ENCODE measurements around the gene ARHGEF38.
"Not testable (repeated sequence)": the region's sequence is repeated elsewhere in the genome, so short reads cannot be mapped to it uniquely, and the experiment has no call there.

Gene ARHGEF38

DNA sequence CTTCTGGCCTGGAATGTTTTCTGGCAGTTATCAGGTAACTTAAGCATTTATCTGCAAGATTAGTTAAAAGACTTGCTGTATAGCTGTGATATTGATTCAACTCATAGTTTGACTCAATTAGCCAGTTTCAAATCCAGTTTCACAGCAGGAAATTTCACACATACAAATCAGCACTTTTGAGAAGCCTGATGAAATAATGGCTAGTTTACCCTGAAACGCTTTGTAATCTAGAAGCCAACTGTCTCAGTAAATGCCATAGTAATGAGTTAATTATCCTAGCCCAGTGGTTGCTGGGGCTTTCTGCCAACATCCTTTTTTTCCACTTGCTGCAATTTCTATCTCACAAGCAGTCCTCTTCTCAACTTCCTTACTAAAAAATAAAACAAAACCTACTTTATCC, 53.1 kb downstream of the ARHGEF38 start:
- Histone ChIP-seq H3K9me3 (ENCODE audit: control insufficient read depth, insufficient read depth, low read length) (no peaks in the 10 kb centered on the region), H3K36me3 (ENCODE audit: control insufficient read depth, insufficient read depth, low read length) (no peaks in the 10 kb centered on the region), H3K4me1 (ENCODE audit: control insufficient read depth, insufficient read depth, low read length) (no peaks in the 10 kb centered on the region), H3K4me3 (ENCODE audit: low read length) (no peak overlapping the region), H3K27me3 (ENCODE audit: control insufficient read depth, insufficient read depth, low read length) (no peaks in the 10 kb centered on the region), H3K27ac (ENCODE audit: low read length) (no peak overlapping the region)
- DNase-seq (ENCODE audit: low read depth, low spot score) = no peak
- no CpG with 5 or more reads among the region's 1 CpG for WGBS (ENCODE audit: insufficient coverage, insufficient read length)

GRCh38 chr4:105607876-105608275, 55.5 kb downstream of the ARHGEF38 start:
- H3K36me3 ChIP-seq (ENCODE audit: control insufficient read depth, insufficient read depth, low read length) = no peaks in the 10 kb centered on the region
- no peaks in the 10 kb centered on the region for H3K27me3 ChIP-seq (ENCODE audit: control insufficient read depth, insufficient read depth, low read length)
- H3K27ac ChIP-seq (ENCODE audit: low read length) = no peak overlapping the region
- no peak for DNase-seq (ENCODE audit: low read depth, low spot score)
- H3K9me3 ChIP-seq (ENCODE audit: control insufficient read depth, insufficient read depth, low read length) = no peaks in the 10 kb centered on the region
- H3K4me1 ChIP-seq (ENCODE audit: control insufficient read depth, insufficient read depth, low read length) = no peaks in the 10 kb centered on the region
- no peak overlapping the region for H3K4me3 ChIP-seq (ENCODE audit: low read length)
- no CpG with 5 or more reads among the region's 2 CpGs for WGBS (ENCODE audit: insufficient coverage, insufficient read length)

DNA sequence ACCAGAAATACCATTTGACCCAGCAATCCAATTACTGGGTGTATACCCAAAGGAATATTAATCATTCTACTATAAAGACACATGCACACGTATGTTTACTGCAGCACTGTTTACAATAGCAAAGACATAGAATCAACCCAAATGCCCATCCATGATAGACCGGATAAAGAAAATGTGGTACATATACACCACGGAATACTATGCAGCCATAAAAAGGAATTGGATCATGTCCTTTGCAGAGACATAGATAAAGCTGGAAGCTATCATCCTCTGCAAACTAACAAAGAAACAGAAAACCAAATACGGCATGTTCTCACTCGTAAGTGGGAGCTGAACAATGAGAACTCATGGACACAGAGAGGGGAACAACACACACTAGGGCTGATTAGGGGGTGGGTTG, 57.4 kb downstream of the ARHGEF38 start:
- H3K36me3 ChIP-seq (ENCODE audit: control insufficient read depth, insufficient read depth, low read length) = not testable (repeated sequence)

DNA sequence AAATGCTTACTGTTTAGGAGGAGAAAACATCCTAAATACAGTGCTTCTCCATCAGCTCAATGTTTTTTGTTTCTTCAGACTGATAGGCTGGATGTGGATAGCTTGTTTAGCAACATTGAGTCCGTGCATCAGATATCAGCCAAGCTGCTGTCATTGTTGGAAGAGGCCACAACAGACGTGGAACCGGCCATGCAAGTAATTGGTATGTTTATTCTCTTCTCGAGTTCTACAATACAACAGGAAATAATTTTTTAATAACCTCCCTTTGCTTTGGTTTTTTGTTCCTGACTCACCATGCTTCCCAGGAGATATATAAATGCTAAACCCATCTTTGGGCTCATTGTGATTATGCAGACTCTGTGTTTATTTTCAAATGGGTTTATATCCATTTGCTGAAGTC, 60.9 kb downstream of the ARHGEF38 start:
- Histone ChIP-seq H3K36me3 (ENCODE audit: control insufficient read depth, insufficient read depth, low read length) (no peaks in the 10 kb centered on the region), H3K27me3 (ENCODE audit: control insufficient read depth, insufficient read depth, low read length) (no peaks in the 10 kb centered on the region), H3K4me3 (ENCODE audit: low read length) (no peak overlapping the region), H3K9me3 (ENCODE audit: control insufficient read depth, insufficient read depth, low read length) (no peaks in the 10 kb centered on the region), H3K27ac (ENCODE audit: low read length) (no peak overlapping the region), H3K4me1 (ENCODE audit: control insufficient read depth, insufficient read depth, low read length) (no peaks in the 10 kb centered on the region; the same call in 1 of the 2 replicates)
- DNase-seq (ENCODE audit: low read depth, low spot score) = no peak
- no CpG with 5 or more reads among the region's 4 CpGs for WGBS (ENCODE audit: insufficient coverage, insufficient read length)

More for the DNA sequence above, 57.4 kb downstream of the ARHGEF38 start:
- not testable (repeated sequence) for H3K27ac ChIP-seq (ENCODE audit: low read length); H3K27me3 ChIP-seq (ENCODE audit: control insufficient read depth, insufficient read depth, low read length); H3K9me3 ChIP-seq (ENCODE audit: control insufficient read depth, insufficient read depth, low read length); H3K4me1 ChIP-seq (ENCODE audit: control insufficient read depth, insufficient read depth, low read length); DNase-seq (ENCODE audit: low read depth, low spot score); H3K4me3 ChIP-seq (ENCODE audit: low read length)
- WGBS (ENCODE audit: insufficient coverage, insufficient read length) = no CpG with 5 or more reads among the region's 5 CpGs

GRCh38 chr4:105619188-105619931, 66.9 kb downstream of the ARHGEF38 start:
- Histone ChIP-seq H3K4me1 (ENCODE audit: control insufficient read depth, insufficient read depth, low read length) (no peaks in the 10 kb centered on the region; the same call in 1 of the 2 replicates), H3K27me3 (ENCODE audit: control insufficient read depth, insufficient read depth, low read length) (no peaks in the 10 kb centered on the region), H3K27ac (ENCODE audit: low read length) (no peak overlapping the region), H3K36me3 (ENCODE audit: control insufficient read depth, insufficient read depth, low read length) (no peaks in the 10 kb centered on the region), H3K4me3 (ENCODE audit: low read length) (no peak overlapping the region), H3K9me3 (ENCODE audit: control insufficient read depth, insufficient read depth, low read length) (no peaks in the 10 kb centered on the region)
- WGBS (ENCODE audit: insufficient coverage, insufficient read length) = no CpG with 5 or more reads among the region's 5 CpGs
- no peak for DNase-seq (ENCODE audit: low read depth, low spot score)

- no CpG with 5 or more reads among the region's 1 CpG for WGBS (ENCODE audit: insufficient coverage, insufficient read length)
- no peak overlapping the region for H3K27ac ChIP-seq (ENCODE audit: low read length)
- H3K9me3 ChIP-seq (ENCODE audit: control insufficient read depth, insufficient read depth, low read length) = no peaks in the 10 kb centered on the region
- no peaks in the 10 kb centered on the region for H3K36me3 ChIP-seq (ENCODE audit: control insufficient read depth, insufficient read depth, low read length)
- H3K27me3 ChIP-seq (ENCODE audit: control insufficient read depth, insufficient read depth, low read length) = no peaks in the 10 kb centered on the region
- H3K4me3 ChIP-seq (ENCODE audit: low read length) = no peak overlapping the region
- no peak for DNase-seq (ENCODE audit: low read depth, low spot score)
- H3K4me1 ChIP-seq (ENCODE audit: control insufficient read depth, insufficient read depth, low read length) = no peaks in the 10 kb centered on the region; the same call in 1 of the 2 replicates
Observed at GRCh38 chr4:105620640-105621323, 68.4 kb downstream of the ARHGEF38 start.

DNA sequence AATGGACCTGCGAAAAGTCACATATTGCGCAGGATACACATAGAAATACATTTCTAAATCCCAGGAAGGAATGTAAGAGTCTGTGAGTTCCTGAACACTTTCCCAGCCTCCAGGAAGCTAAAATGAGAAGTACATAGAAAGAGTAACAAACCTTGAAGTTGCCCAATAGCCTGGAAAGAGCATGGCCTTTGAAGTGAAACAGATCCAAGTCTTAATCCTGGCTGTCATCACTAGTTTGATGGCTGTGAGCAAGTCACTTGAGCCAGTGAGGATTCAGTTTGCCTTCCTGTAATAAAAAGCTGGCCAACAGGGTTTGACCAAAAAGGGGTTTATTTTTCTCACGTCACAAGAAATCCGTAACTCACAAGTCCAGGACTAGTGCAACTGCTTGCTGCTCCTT, 69.8 kb downstream of the ARHGEF38 start:
- no CpG with 5 or more reads among the region's 4 CpGs for WGBS (ENCODE audit: insufficient coverage, insufficient read length)
- Histone ChIP-seq H3K36me3 (ENCODE audit: control insufficient read depth, insufficient read depth, low read length) (no peaks in the 10 kb centered on the region), H3K27me3 (ENCODE audit: control insufficient read depth, insufficient read depth, low read length) (no peaks in the 10 kb centered on the region), H3K4me1 (ENCODE audit: control insufficient read depth, insufficient read depth, low read length) (no peaks in the 10 kb centered on the region), H3K27ac (ENCODE audit: low read length) (no peak overlapping the region), H3K9me3 (ENCODE audit: control insufficient read depth, insufficient read depth, low read length) (no peaks in the 10 kb centered on the region), H3K4me3 (ENCODE audit: low read length) (no peak overlapping the region)
- DNase-seq (ENCODE audit: low read depth, low spot score) = no peak

GRCh38 chr4:105623099-105623498, 70.7 kb downstream of the ARHGEF38 start:
- no CpG with 5 or more reads among the region's 4 CpGs for WGBS (ENCODE audit: insufficient coverage, insufficient read length)
- Histone ChIP-seq H3K36me3 (ENCODE audit: control insufficient read depth, insufficient read depth, low read length) (no peaks in the 10 kb centered on the region), H3K4me3 (ENCODE audit: low read length) (no peak overlapping the region)

GRCh38 chr4:105624530-105624929, 72.1 kb downstream of the ARHGEF38 start:
- DNase-seq (ENCODE audit: low read depth, low spot score) = no peak
- H3K36me3 ChIP-seq (ENCODE audit: control insufficient read depth, insufficient read depth, low read length) = no peaks in the 10 kb centered on the region

More at GRCh38 chr4:105623099-105623498, 70.7 kb downstream of the ARHGEF38 start:
- Histone ChIP-seq H3K9me3 (ENCODE audit: control insufficient read depth, insufficient read depth, low read length) (no peaks in the 10 kb centered on the region), H3K27ac (ENCODE audit: low read length) (no peak overlapping the region), H3K4me1 (ENCODE audit: control insufficient read depth, insufficient read depth, low read length) (no peaks in the 10 kb centered on the region), H3K27me3 (ENCODE audit: control insufficient read depth, insufficient read depth, low read length) (no peaks in the 10 kb centered on the region)
- DNase-seq (ENCODE audit: low read depth, low spot score) = no peak

GRCh38 chr4:105625214-105625613, 72.8 kb downstream of the ARHGEF38 start:
- DNase-seq (ENCODE audit: low read depth, low spot score) = no peak
- no peaks in the 10 kb centered on the region for H3K4me1 ChIP-seq (ENCODE audit: control insufficient read depth, insufficient read depth, low read length)
- H3K4me3 ChIP-seq (ENCODE audit: low read length) = no peak overlapping the region
- WGBS (ENCODE audit: insufficient coverage, insufficient read length) = no CpG with 5 or more reads among the region's 1 CpG
- no peaks in the 10 kb centered on the region for H3K36me3 ChIP-seq (ENCODE audit: control insufficient read depth, insufficient read depth, low read length)
- no peaks in the 10 kb centered on the region for H3K27me3 ChIP-seq (ENCODE audit: control insufficient read depth, insufficient read depth, low read length)
- H3K9me3 ChIP-seq (ENCODE audit: control insufficient read depth, insufficient read depth, low read length) = no peaks in the 10 kb centered on the region
- no peak overlapping the region for H3K27ac ChIP-seq (ENCODE audit: low read length)

More at GRCh38 chr4:105624530-105624929, 72.1 kb downstream of the ARHGEF38 start:
- Histone ChIP-seq H3K4me1 (ENCODE audit: control insufficient read depth, insufficient read depth, low read length) (no peaks in the 10 kb centered on the region), H3K9me3 (ENCODE audit: control insufficient read depth, insufficient read depth, low read length) (no peaks in the 10 kb centered on the region), H3K4me3 (ENCODE audit: low read length) (no peak overlapping the region), H3K27ac (ENCODE audit: low read length) (no peak overlapping the region), H3K27me3 (ENCODE audit: control insufficient read depth, insufficient read depth, low read length) (no peaks in the 10 kb centered on the region)
- no CpG with 5 or more reads among the region's 4 CpGs for WGBS (ENCODE audit: insufficient coverage, insufficient read length)

All from iPS DF 6.9 (cell line).